Measurements from ENCODE around the gene FIZ1.
A peak's percentile ranks its signal among the peaks of the same experiment; 100 is the strongest.
"Not testable (repeated sequence)": the region's sequence is repeated elsewhere in the genome, so short reads cannot be mapped to it uniquely, and the experiment has no call there.

FIZ1 gene

DNA sequence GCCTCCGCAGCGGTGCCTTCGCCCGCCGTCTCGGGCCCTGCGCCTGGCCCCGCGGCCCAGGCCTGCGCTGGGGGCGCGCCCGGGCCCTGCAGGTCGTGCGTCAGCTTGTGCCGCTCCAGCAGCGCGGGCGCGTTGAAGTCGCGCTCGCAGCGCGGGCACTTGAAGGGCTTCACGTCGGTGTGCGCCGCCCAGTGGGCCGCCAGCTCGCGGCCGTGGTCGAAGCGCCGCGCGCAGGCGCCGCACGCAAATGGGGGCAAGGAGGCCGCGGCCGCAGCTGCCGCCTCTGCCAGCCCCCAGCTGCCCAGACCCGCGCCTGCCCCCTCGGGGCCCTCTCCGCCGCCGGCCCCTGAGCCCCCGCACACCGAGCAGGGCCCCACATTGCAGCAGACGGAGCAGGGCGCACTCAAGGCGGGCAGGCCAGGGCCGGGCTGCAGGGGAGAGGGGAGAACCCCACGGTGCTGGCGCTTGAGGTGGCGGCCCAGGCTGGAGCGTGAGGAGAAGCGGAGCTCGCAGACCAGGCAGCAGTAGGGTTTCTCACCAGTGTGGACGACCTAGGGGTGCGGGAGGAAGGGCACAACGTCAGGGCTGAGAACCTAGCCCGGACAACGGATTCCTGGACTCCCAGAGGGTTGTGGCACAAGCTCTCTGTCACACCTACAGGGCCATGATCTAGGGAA is 6.1 kb downstream of the FIZ1 start:
- DNase-seq = no peak

DNA sequence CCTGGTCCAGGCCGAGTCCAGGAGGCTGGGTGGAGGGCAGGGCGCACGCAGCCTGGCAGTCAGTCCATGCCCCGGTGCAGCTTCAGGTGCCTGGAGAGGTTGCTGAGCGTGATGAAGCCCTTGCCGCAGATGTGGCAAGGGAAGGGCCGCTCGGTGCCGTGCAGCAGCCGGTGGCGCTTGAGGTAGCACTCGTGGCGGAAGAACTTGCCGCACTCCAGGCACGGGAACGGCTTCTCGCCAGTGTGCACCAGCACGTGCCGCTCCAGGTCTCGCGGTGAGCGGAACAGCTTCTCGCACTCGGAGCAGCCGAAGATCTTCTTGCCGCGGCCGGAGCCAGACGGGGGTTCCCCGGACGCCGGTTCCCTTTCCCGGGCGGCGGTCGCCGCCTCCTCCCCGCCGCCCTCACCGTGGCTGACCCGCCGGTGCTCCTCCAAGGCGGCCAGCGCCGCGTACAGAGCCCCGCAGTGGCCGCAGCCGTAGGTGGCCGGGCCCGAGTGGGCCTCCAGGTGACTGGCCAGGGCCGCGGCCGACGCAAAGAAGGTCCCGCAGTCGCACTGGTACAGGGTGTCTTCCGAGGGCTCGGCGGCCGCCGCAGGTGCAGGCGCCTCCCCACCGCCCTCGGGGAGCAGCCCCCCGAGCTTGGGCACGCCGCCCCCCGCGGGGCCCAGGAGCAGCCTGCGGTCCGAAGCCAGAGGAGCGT is 6.8 kb downstream of the FIZ1 start:
- DNase-seq = no peak

GRCh38 chr19:55591555-55591954 is 7.8 kb downstream of the FIZ1 start:
- no peak for DNase-seq

DNA sequence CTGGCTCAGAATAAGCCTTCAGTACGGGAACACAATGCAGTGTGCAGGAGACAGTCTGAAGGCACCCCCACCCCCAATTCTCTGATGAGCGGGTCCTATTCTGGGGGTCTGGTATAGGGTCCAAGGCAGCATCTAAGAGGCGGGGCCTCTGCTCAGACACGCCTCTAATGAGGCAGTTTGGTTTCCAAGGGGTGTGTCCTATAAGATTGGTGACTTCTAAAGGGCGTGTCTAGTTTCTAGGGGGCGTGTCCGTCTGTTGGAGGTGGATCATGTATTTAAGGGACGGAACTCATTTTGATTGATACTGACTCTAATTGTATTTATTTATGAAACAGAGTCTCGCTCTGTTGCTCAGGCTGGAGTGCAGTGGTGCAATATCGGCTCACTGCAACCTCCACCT is 8.7 kb downstream of the FIZ1 start:
- no peak for DNase-seq

DNA sequence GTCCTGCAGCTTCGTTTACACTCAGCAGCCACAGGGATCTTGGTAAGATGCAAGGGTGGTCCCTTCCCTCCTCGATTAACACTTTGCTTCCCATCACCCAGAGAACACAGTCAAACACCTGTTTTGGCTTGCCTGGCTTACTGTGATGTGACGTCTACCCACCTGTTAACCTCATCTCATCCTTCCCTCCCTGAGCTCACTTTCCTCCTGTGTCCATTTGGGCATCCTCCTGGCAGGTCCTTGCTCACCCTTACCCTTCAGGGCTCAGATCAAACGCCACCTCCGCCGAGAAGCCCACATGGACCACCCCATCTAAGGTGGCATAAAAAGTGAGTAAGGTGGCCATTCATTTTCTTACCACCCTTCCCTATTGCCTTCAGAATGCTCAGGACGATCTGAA is 9.2 kb downstream of the FIZ1 start:
- no peak for DNase-seq

GRCh38 chr19:55588738-55589137 is 10.6 kb downstream of the FIZ1 start:
- DNase-seq = no peak

GRCh38 chr19:55586976-55587668 is 12.2 kb downstream of the FIZ1 start:
- peak; percentile 94 to 96 for DNase-seq

- peak; percentile 45 to 59 for DNase-seq
Observed at GRCh38 chr19:55585658-55586339, 13.5 kb downstream of the FIZ1 start.

- no peak for DNase-seq
Observed at GRCh38 chr19:55584871-55585270, 14.4 kb downstream of the FIZ1 start.

GRCh38 chr19:55583897-55584296 is 15.4 kb downstream of the FIZ1 start:
- DNase-seq = not testable (repeated sequence)

DNA sequence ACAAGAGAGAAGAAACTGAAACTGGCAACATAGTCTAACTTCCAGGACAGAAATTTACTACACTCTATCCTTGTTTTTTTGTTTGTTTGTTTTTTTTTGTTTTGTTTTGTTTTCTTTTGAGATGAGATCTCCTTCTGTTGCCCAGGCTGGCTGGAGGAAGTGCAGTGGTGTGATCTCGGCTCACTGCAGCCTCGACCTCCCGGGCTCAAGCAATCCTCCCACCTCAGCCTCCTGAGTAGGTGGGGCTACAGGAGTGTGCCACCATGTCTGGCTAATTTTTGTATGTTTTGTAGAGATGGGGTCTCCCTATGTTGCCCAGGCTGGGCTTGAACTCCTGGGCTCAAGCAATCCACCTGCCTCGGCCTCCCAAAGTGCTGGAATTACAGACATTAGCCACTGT is 17.0 kb downstream of the FIZ1 start:
- not testable (repeated sequence) for DNase-seq

DNA sequence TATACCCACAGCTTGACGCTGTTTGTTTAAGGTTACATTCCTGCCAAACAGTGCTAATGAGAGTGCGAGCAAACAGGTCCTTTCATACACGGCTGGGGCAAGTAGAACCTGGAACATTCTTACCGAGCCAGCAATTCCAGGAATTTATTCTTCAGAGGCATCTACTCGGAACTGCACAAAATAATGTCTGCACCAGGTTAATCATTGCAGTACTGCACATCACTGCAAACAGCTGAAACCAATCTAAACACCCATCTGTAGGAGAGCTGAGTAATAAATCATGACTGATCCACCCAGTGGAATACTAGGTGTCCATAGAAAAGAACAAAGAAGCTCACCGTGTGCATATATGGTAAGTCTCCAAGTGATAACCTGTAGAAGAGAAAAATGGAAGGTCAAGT is 17.5 kb downstream of the FIZ1 start:
- DNase-seq = no peak

DNA sequence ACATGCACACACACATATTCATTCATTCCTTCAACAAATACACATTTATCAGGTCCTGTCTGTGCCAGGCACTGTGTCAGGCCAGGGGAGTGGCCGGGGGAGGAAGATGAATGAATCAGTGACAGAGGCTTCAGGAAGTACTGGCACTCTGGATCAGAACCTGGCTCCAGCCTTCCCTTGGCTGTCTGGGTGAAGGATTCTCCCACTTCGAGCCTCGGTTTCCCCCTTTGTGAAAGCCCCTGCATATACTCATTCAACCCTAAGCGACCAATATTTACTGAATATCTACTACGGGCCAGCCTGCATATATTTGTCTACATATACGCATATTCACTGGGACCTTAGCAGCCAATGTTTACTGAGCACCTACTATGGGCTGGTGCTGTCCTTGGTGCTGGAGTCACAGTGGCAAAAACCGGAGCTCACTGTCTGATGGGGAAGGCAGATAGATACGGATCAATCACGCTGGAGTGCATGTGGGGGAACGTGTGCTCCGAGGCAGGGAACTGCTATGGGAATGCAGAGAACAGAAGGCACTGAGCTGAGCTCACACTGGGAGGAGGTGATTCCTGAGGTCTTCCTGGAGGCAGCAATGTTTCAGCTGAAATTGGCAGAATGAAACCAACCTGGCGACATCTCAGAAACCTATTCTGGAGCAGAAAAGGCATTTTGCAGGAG is 18.0 kb downstream of the FIZ1 start:
- DNase-seq = peak in 1 of 2 donors; percentile 26

DNA sequence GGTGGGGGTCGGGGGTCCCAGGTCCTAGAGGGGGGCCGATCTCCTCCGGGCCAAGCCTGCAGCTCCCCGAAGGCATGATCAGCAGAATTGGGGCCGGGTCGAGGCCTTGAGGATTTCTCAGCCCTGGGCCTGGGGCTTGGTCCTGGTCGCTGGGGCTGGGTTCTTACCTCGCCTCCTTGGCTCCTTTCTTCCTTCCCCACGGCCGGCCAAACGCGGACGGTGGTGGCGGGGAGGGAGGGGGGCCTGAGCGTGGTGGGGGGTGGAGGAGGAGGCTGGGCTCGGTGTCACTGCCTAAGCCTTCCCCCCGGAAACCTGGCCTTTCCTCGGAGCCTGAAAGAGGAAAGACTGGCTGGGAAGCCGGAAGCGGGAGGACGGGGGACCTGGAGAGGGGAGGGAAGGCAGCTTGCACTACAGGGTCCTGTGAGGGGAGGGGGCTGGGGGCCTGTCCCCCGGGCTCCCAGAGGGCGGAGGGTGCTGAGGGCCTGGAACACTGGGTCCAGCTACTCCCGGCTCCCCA is 18.6 kb downstream of the FIZ1 start, which contains the start of gene ZNF579:
ZNF579 (minus strand) TSS at position 221 of the 517 bp plus-strand sequence. CDS start 1,209 bp downstream, outside the sequence.
- DNase-seq = peak; percentile 77 to 80

DNA sequence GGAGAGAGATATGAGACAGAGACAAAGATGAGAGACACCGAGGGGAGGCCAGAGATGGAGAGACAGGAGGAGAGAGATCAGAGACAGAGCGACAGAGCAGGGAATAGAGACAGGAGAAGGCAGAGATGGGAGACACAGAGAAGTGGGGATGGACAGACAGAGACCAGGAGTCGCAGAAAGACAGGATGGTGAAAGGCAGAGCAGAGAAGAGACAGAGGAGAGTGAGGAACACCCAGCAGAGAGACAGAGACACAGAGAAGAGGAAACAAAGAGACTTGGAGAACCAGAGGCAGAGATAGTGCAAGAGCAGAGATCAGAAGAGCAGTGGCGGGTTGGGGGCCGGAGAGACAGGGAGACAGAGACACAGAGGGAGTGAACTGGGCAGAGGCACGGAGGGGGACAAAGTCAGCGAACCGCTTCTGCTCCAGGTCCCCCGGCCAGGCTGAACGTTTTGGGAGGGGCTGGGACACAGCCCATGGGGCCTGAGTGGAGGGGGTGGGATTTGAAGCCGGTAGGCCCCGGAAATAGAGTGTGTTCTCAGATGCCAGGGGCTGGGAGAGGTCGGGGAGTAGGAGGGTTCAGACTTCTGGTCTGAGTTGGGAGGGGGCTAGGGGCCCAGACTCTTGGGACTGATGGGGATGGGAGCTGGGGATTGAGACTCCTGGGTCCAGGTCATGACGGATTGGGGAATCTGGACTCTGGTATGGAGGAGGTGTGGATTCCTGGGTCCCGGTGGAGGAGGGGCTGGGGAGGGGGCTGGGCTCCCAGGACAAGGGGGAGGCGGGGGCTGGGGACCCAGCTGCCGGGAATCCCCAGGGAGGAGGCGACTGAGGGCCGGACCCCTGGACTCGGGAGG is 19.3 kb downstream of the FIZ1 start:
- DNase-seq = no peak

DNA sequence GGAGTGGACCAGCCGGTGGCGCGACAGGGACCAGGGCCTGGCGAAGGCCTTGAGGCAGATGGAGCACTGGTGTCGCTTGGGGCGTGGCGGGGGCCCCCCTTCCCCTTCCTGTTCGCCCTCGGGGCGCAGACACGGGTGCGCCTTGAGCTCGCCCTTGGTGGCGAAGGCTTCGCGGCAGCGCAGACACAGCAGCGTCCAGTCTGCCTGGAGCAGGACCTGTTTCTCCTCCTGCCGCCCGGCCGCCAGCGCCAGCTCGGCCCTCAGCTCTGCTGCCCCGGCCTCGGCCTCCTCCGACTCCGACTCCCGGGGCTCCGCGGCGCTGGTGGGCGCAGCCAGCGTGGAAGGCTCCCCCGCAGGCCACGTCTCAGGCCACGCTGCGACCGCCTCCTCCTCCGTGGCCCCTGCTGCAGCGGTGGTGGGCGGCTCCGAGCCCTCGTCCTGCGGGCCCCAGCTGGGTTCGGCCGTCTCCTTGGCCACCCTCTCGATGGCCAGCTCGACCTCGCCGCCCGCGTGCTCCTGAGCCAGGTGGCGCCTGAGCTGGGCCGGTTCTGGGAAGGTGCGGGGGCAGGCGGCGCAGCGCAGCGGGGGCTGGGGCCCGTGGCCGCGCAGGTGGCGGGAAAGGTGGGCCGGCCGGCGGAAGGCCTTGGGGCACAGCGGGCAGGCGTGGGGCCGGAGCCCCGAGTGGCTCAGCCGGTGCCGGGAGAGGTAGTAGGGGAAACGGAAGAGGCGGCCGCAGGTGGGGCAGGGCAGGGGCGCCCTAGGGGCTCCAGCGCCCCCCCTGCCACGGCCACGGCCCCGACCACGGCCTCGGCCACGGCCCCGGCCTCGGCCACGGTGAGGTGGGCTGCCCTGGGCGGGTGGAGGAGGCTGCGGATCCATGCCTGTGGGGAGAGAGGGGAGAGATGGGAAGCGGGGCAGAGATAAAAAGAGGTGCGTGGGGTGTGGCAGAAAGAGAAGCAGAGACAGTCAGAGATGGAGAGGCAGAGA is 20.3 kb downstream of the FIZ1 start:
- no peak for DNase-seq

DNA sequence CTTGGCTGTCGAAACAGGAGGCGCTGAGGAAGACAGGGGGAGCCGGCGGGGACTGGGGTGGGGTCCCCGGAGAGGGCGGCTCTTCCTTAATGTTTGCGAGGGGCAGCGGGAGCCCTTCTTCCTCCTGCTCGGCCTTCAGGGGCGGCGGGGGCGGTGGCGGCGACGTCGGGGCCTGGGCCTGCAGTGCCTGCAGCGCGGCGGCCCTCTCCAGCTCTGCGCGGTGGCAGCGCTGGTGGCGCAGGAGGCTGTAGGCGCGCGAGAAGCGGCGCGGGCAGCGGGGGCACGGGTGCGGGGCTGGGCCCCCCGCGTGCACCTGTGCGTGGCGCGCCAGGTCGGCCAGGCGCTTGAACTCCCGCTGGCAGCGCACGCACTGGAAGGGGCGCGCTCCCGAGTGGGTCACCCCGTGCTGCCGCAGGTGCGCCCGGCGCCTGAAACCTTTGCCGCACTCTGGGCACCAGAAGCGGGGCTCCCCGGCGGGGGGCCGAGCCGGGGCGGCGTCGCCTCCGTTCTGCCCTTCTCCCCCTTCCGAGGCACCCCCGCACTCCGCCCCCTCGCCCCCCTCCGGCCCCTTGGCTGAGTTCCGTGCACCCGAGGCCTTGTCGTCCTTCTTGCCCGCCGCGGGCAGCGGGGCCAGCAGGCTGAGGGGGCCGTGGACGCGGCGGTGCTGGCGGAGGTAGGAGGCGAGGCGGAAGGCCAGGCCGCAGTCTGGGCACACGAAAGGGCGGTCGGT is 21.1 kb downstream of the FIZ1 start:
- DNase-seq = no peak

DNA sequence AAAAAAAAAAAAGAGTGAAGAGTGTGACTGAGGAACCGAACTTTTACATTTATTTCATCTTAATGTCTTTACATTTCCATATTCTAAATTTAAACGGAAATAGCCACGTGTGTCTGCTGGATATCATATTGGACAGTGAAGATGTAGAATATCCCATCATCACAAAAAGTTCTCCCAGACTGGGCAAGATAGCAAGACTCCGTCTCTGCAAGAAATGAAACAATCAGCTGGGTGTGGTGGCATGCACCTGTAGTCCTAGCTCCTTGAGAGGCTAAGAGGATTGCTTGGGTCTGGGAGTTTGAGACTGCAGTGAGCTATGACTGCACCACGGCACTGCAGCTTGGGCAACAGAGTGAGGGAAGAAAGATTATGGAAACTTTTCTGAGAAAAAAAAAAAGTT is 22.6 kb downstream of the FIZ1 start:
- DNase-seq = no peak

DNA sequence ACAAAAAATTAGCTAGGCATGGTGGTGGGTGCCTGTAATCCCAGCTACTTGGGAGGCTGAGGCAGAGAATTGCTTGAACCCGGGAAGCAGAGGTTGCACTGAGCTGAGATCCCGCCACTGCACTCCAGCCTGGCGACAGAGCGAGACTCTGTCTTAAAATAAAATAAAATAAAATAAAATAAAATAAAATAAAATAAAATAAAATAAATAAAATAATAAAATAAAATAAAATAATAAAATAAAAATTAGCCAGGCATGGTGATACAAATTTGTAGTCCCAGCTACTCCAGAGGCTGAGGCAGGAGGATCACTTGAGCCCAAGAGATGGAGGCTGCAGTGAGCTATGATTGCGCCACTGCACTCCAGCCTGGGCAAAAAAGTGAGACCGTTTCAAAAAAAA is 25.4 kb downstream of the FIZ1 start:
- DNase-seq = not testable (repeated sequence)

Data from CD4-positive, alpha-beta T cell treated with Interleukin-4 for 1 hour (primary cell).